GM23338 (cell line): ENCODE data around the gene ZNF22. TPM values are rescaled to one million over a fixed set of nuclear protein-coding genes. Genes with fewer than 3 reads are reported as not detected.

Experiments used
- ATAC-seq: fragments of 200-7000 bp; cut with Tn5 transposase; 3 replicates; pipeline ENCODE4 v1.9.1; 2020
- DNase-seq: peaks from one replicate; pipeline ENCODE4 v3.0.0-alpha.2; 2015; ENCODE audit warnings: low spot score
- H2AFZ ChIP-seq: fragments of 200-600 bp; sonication (generic); 2 replicates; pipeline ENCODE4 v1.8.0; 2016; ENCODE audit warnings: antibody characterized with exemption, mild to moderate bottlenecking, moderate library complexity
- H3F3A ChIP-seq: fragments of 200-600 bp; sonication (generic); replicated peaks from 2 replicates; pipeline ENCODE4 v1.8.0; 2017; ENCODE audit warnings: antibody characterized with exemption, mixed run types, low read depth
- H3K27ac ChIP-seq: fragments of 200-600 bp; sonication (generic); 2 replicates; pipeline ENCODE4 v1.6.1; 2016; ENCODE audit warnings: low read depth
- H3K27me3 ChIP-seq: fragments of 200-600 bp; sonication (generic); 2 replicates; pipeline ENCODE4 v1.8.0; 2016; ENCODE audit warnings: mild to moderate bottlenecking, mixed run types, moderate library complexity; ENCODE audit not compliant: insufficient read depth
- H3K36me3 ChIP-seq: fragments of 200-600 bp; sonication (generic); 2 replicates; pipeline ENCODE4 v1.8.0; 2016; ENCODE audit warnings: mild to moderate bottlenecking; ENCODE audit not compliant: insufficient read depth
- H3K4me1 ChIP-seq: fragments of 200-600 bp; sonication (generic); 2 replicates; pipeline ENCODE4 v1.8.0; 2016; ENCODE audit warnings: mild to moderate bottlenecking, moderate library complexity; ENCODE audit not compliant: insufficient read depth
- H3K4me2 ChIP-seq: fragments of 200-600 bp; sonication (generic); 2 replicates; pipeline ENCODE4 v1.7.1; 2017; ENCODE audit warnings: mixed run types
- H3K4me3 ChIP-seq: fragments of 200-600 bp; sonication (generic); 2 replicates; pipeline ENCODE4 v1.6.1; 2016; ENCODE audit warnings: mixed run types
- H3K79me2 ChIP-seq: fragments of 200-600 bp; sonication (generic); replicated peaks from 2 replicates; pipeline ENCODE4 v1.8.0; 2017; ENCODE audit warnings: mild to moderate bottlenecking; ENCODE audit not compliant: insufficient read depth
- H3K9me2 ChIP-seq: fragments of 200-600 bp; sonication (generic); 2 replicates; pipeline ENCODE4 v1.8.0; 2017; ENCODE audit not compliant: insufficient read depth
- H4K20me1 ChIP-seq: fragments of 200-600 bp; sonication (generic); replicated peaks from 2 replicates; pipeline ENCODE4 v1.8.0; 2017; ENCODE audit warnings: mild to moderate bottlenecking; ENCODE audit not compliant: insufficient read depth
- H3K27ac Mint-ChIP-seq: 2 replicates; pipeline ENCODE4 v1.8.0; 2020; ENCODE audit warnings: inconsistent platforms, mild to moderate bottlenecking, moderate library complexity, mixed read lengths
- H3K27me3 Mint-ChIP-seq: 3 replicates; pipeline ENCODE4 v1.8.0; 2022; ENCODE audit warnings: low read depth, mild to moderate bottlenecking, moderate library complexity, mixed read lengths, inconsistent platforms; ENCODE audit not compliant: insufficient read depth, poor library complexity
- H3K36me3 Mint-ChIP-seq: 3 replicates; pipeline ENCODE4 v1.8.0; 2021; ENCODE audit warnings: low read depth, mild to moderate bottlenecking, inconsistent platforms, moderate library complexity, mixed read lengths
- H3K4me1 Mint-ChIP-seq: 3 replicates; pipeline ENCODE4 v1.8.0; 2020; ENCODE audit warnings: mild to moderate bottlenecking, inconsistent platforms, mixed read lengths
- H3K4me3 Mint-ChIP-seq: 3 replicates; pipeline ENCODE4 v1.8.0; 2021; ENCODE audit warnings: moderate library complexity, mild to moderate bottlenecking, inconsistent platforms, mixed read lengths
- H3K9me3 Mint-ChIP-seq: 3 replicates; pipeline ENCODE4 v1.8.0; 2020; ENCODE audit warnings: moderate library complexity, mild to moderate bottlenecking, inconsistent platforms, mixed read lengths
- CREB1 ChIP-seq: fragments of 250-450 bp; sonication (Bioruptor Pico); IDR thresholded peaks from 2 replicates; pipeline ENCODE4 v1.5.0; 2020; ENCODE audit warnings: low read depth, mild to moderate bottlenecking, moderate library complexity
- CTCF ChIP-seq, 2 experiments: fragments of 200-600 bp in 1 of 2; sonication (generic) in 1 of 2; conservative IDR thresholded peaks; 2 replicates each; pipeline versions ENCODE4 v1.5.1 to v1.6.1; 2016 to 2017; ENCODE audit warnings: antibody characterized with exemption in 2 of 2, low read depth in 2 of 2, mild to moderate bottlenecking in 2 of 2, moderate library complexity in 1 of 2
- EZH2 ChIP-seq: fragments of 200-600 bp; sonication (generic); IDR thresholded peaks from one replicate; pipeline ENCODE4 v1.8.0; 2017; ENCODE audit warnings: antibody characterized with exemption, mild to moderate bottlenecking, low read depth; ENCODE audit not compliant: unreplicated experiment
- EZH2phosphoT487 ChIP-seq: fragments of 200-600 bp; sonication (generic); IDR thresholded peaks from one replicate; pipeline ENCODE4 v1.8.1; 2018; ENCODE audit warnings: antibody characterized with exemption; ENCODE audit not compliant: unreplicated experiment
- JUNB ChIP-seq: IDR thresholded peaks from one replicate; pipeline ENCODE4 v1.6.1; 2016; ENCODE audit warnings: antibody characterized with exemption; ENCODE audit not compliant: unreplicated experiment
- NANOG ChIP-seq: IDR thresholded peaks from 2 replicates; pipeline ENCODE4 v1.6.1; 2016; ENCODE audit warnings: antibody characterized with exemption, borderline replicate concordance
- STAT1 ChIP-seq: IDR thresholded peaks from one replicate; pipeline ENCODE4 v1.6.1; 2016; ENCODE audit warnings: antibody characterized with exemption; ENCODE audit not compliant: unreplicated experiment
- ZNF114 ChIP-seq: fragments of 250-450 bp; sonication (Bioruptor Pico); IDR thresholded peaks from 2 replicates; pipeline ENCODE4 v1.5.0; 2020; ENCODE audit warnings: mild to moderate bottlenecking, moderate library complexity
- ZNF462 ChIP-seq: fragments of 250-450 bp; sonication (Bioruptor Pico); IDR thresholded peaks from 2 replicates; pipeline ENCODE4 v1.5.0; 2020; ENCODE audit warnings: mild to moderate bottlenecking, moderate library complexity
- polyA plus RNA-seq: library from polyadenylated mRNA; unstranded; fragments of >200 nt; fragmentation: Nextera tagmentation; extraction: Ambion mirVana; gene quantifications from 2 replicates; pipeline ENCODE4 v1.2.1, GENCODE V29; 2016
- total RNA-seq: library from RNA; depleted of rRNA; stranded (reverse); fragments of >200 nt; shearing (Covaris generic); gene quantifications from 2 replicates; pipeline ENCODE4 v1.2.3, GENCODE V29; 2014
- TF ChIP-seq, protein P1 (sequence below): IDR thresholded peaks from 2 replicates; pipeline ENCODE4 v1.6.1; 2016; ENCODE audit warnings: antibody characterized with exemption
- TF ChIP-seq, protein P2 (sequence below): IDR thresholded peaks from one replicate; pipeline ENCODE4 v1.6.1; 2018; ENCODE audit warnings: antibody characterized with exemption; ENCODE audit not compliant: unreplicated experiment

Gene ZNF22
- total and polyA plus RNA-seq, 2 experiments from 2014 or later: 40.5 to 81.8 TPM

DNA sequence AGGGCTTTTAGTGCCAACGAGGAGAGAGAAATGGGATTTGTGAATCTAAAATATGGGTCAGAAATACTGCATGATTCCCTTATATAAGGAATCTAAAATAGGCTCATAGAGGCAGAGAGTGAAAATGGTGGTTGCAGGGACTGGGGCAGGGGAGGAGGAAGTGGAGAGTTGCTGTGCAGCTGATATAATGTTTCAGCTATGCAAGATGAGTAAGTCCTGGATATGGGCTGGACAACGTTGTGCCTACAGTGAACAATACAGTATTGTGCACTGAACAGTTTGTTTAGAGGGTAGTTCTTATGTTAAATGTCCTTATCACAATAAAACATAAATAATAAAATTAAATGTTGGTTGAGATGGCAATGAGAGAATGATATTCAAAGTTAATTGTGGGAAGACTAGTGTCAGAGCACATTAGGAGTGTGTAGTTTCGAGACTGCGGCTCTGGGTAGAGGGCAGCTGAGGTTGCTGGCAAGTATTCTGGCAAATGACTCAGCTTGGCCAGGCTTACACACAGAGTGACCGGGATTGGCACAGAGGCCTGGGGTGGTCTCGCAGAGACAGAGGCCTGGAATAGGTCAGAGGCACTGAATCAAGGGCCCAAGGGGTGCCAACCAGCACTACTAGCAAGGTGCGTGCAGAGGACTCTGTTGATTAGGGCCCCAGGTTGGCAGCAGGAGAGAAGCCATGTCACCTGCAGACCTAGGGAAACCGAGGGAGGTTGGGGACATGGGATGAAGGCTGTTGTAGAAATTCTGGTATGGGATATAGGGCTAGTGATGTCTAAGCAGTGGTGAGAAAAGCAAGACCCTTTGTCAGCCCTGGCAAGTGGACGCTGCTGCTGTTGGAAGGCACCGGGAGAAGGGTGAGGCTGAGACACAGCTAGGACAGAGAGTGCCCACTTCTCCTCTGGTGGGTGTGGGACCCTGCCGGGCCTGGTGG is 19.3 kb upstream of the ZNF22 start:
- no peak overlapping the region for H3K27ac ChIP-seq
- ATAC-seq (no peak), DNase-seq (no peak)
- H3K27me3 ChIP-seq: no peaks in the 10 kb centered on the region
- no peaks in the 10 kb centered on the region for H3K9me2 ChIP-seq
- Mint-ChIP-seq H3K27ac (no peak overlapping the region), H3K4me1 (peaks cover 54% of the 10 kb centered on the region), H3K4me3 (no peak overlapping the region), H3K27me3 (peaks cover 21% of the 10 kb centered on the region), H3K9me3 (no peaks in the 10 kb centered on the region), H3K36me3 (no peaks in the 10 kb centered on the region; the same call in 2 of the 3 replicates)
- peaks cover 33% of the 10 kb centered on the region for H3K4me1 ChIP-seq
- H4K20me1 ChIP-seq: no peaks in the 10 kb centered on the region
- H3K79me2 ChIP-seq: no peaks in the 10 kb centered on the region
- no peaks in the 10 kb centered on the region for H3K36me3 ChIP-seq
- no peaks in the 10 kb centered on the region for H3F3A ChIP-seq
- no peak for TF ChIP-seq JUNB
- TF ChIP-seq, protein P1, sequence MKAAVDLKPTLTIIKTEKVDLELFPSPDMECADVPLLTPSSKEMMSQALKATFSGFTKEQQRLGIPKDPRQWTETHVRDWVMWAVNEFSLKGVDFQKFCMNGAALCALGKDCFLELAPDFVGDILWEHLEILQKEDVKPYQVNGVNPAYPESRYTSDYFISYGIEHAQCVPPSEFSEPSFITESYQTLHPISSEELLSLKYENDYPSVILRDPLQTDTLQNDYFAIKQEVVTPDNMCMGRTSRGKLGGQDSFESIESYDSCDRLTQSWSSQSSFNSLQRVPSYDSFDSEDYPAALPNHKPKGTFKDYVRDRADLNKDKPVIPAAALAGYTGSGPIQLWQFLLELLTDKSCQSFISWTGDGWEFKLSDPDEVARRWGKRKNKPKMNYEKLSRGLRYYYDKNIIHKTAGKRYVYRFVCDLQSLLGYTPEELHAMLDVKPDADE: no peak
- no peak for TF ChIP-seq EZH2phosphoT487
- TF ChIP-seq CTCF (conservative IDR thresholded peaks at IDR 0.05; ENCODE audit: low read depth in 2 of 2): no peak
- TF ChIP-seq ZNF114 (CRISPR knock-in tag): no peak
- TF ChIP-seq, protein P2, sequence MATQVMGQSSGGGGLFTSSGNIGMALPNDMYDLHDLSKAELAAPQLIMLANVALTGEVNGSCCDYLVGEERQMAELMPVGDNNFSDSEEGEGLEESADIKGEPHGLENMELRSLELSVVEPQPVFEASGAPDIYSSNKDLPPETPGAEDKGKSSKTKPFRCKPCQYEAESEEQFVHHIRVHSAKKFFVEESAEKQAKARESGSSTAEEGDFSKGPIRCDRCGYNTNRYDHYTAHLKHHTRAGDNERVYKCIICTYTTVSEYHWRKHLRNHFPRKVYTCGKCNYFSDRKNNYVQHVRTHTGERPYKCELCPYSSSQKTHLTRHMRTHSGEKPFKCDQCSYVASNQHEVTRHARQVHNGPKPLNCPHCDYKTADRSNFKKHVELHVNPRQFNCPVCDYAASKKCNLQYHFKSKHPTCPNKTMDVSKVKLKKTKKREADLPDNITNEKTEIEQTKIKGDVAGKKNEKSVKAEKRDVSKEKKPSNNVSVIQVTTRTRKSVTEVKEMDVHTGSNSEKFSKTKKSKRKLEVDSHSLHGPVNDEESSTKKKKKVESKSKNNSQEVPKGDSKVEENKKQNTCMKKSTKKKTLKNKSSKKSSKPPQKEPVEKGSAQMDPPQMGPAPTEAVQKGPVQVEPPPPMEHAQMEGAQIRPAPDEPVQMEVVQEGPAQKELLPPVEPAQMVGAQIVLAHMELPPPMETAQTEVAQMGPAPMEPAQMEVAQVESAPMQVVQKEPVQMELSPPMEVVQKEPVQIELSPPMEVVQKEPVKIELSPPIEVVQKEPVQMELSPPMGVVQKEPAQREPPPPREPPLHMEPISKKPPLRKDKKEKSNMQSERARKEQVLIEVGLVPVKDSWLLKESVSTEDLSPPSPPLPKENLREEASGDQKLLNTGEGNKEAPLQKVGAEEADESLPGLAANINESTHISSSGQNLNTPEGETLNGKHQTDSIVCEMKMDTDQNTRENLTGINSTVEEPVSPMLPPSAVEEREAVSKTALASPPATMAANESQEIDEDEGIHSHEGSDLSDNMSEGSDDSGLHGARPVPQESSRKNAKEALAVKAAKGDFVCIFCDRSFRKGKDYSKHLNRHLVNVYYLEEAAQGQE: no peak
- no peak for TF ChIP-seq EZH2
- no peak for TF ChIP-seq CREB1 (CRISPR knock-in tag)
- TF ChIP-seq STAT1: no peak
- no peak for TF ChIP-seq ZNF462 (CRISPR knock-in tag)
- TF ChIP-seq NANOG: no peak
- no peak overlapping the region for H3K4me2 ChIP-seq
- H3K4me3 ChIP-seq: no peak overlapping the region
- no peak overlapping the region for H2AFZ ChIP-seq
